ENCODE measurements around the gene SNCB. TPM values are rescaled to one million over a fixed set of nuclear protein-coding genes. Genes with fewer than 3 reads are reported as not detected.

The SNCB gene
- 2.1 and 8.6 TPM in 2 replicates for total RNA-seq (2014; rRNA removed)
- Bru-seq, nascent RNA = percentile 14 among the genes with signal in this experiment
- percentile 7 among the genes with signal in this experiment for BruChase-seq, experiment 1, labeled RNA remaining after a 6-hour chase
- not detected for BruChase-seq, experiment 2, labeled RNA remaining after a 2-hour chase
- long read RNA-seq = 0 reads

DNA sequence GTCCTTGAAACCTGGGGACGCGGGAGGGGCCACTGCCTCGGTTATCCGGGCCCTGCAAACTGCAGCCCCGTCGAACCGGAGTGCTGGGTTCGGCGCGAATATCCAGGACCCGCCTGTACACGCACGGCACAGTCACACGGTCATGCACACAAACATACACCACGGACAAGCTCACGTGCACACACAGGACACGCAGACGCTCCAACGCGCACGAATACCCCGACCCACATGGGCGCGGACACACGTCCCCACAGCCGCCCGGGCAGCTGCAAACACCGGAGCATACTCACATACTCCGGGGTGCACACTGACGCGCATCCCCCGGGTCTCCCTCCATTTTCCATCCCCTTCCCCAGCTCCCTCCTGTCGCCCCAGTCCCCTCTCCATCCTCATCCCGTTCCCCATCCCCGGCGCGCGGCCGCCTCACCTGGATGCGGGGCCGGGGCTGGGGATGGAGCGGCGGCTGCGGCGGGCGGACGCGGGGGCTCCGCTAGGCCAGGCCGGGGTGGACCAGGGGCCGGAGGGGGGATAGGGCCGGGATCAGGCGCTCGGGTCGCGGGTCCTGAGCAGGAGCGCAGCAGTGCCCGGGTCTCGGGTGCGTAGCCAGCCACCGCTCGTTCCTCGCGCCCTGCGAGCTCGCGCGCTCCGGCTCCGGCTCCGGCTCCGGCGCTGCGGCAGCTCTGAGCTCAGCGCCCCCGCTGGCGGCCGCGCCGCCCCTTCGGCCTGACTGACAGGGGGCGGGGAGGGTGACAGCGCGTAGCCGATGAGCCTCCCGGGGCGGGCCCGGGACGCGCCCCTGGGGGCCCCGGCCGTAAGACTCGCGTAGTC, at the start of gene SNCB, which contains the start of gene EIF4E1B:
TSS of gene SNCB (minus strand) at position 682 of the 828 bp plus-strand sequence. CDS start 880 bp downstream, outside the sequence.
TSS of gene EIF4E1B (plus strand) at position 823 of the 828 bp plus-strand sequence. CDS start 12,113 bp downstream, outside the sequence.
- intact Hi-C loops (cut with micrococcal nuclease) = no loop called here
- Histone ChIP-seq H3K9ac (ENCODE audit: low read length) (no peak within 1 kb of the TSS), H3F3A (ENCODE audit: low read length, unreplicated experiment) (no peaks in the 10 kb centered on the region), H4K20me1 (ENCODE audit: low read length) (no peaks in the 10 kb centered on the region), H3K4me3 (ENCODE audit: low read length) (peak within 1 kb of the TSS; percentile 66), H3K9me3 (ENCODE audit: low read length) (no peaks in the 10 kb centered on the region), H3K27ac (ENCODE audit: low read length) (no peak within 1 kb of the TSS), H2AFZ (ENCODE audit: low read length) (peak within 1 kb of the TSS; percentile 69), H3K79me2 (ENCODE audit: low read length) (no peaks in the 10 kb centered on the region), H3K4me1 (ENCODE audit: insufficient read depth, low read length) (peaks cover 42% of the 10 kb centered on the region), H3K4me2 (ENCODE audit: low read length) (peak within 1 kb of the TSS; percentile 82), H3K9me2 (replicated peaks; ENCODE audit: low read length) (no peaks in the 10 kb centered on the region), H3K36me3 (ENCODE audit: low read depth, low read length) (no peaks in the 10 kb centered on the region), H3K27me3 (ENCODE audit: low read length) (peaks cover 18% of the 10 kb centered on the region; the same call in 1 of the 2 replicates)
- DNase-seq (peak; percentile 65), ATAC-seq (peak; percentile 76)
- TF ChIP-seq EZH2phosphoT487 (IDR thresholded peaks at IDR 0.05; ENCODE audit: borderline replicate concordance, low read length) (no peak), EZH2 (IDR thresholded peaks at IDR 0.05; ENCODE audit: low read length, unreplicated experiment) (peak; percentile 45)
- TF ChIP-seq, protein P1, sequence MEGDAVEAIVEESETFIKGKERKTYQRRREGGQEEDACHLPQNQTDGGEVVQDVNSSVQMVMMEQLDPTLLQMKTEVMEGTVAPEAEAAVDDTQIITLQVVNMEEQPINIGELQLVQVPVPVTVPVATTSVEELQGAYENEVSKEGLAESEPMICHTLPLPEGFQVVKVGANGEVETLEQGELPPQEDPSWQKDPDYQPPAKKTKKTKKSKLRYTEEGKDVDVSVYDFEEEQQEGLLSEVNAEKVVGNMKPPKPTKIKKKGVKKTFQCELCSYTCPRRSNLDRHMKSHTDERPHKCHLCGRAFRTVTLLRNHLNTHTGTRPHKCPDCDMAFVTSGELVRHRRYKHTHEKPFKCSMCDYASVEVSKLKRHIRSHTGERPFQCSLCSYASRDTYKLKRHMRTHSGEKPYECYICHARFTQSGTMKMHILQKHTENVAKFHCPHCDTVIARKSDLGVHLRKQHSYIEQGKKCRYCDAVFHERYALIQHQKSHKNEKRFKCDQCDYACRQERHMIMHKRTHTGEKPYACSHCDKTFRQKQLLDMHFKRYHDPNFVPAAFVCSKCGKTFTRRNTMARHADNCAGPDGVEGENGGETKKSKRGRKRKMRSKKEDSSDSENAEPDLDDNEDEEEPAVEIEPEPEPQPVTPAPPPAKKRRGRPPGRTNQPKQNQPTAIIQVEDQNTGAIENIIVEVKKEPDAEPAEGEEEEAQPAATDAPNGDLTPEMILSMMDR (conservative IDR thresholded peaks at IDR 0.05; ENCODE audit: low read depth, low read length) = 0 out of 2 replicates have a peak, but pooled peaks have one; percentile 14
- POLR2A ChIA-PET (ENCODE audit: unreplicated experiment) = interaction anchor here (0.6 kb wide), 1 partner anchor 25 kb away, joined by 8 read pairs; no protein-coding TSS in a partner anchor
- no TSS peak for BruUV-seq (replicated peaks)
- CTCF ChIA-PET = interaction anchor here (1.0 to 1.3 kb wide), 2 partner anchors 15 to 17 kb away, joined by 3 to 5 read pairs; partner anchors contain the start of gene TSPAN17

DNA sequence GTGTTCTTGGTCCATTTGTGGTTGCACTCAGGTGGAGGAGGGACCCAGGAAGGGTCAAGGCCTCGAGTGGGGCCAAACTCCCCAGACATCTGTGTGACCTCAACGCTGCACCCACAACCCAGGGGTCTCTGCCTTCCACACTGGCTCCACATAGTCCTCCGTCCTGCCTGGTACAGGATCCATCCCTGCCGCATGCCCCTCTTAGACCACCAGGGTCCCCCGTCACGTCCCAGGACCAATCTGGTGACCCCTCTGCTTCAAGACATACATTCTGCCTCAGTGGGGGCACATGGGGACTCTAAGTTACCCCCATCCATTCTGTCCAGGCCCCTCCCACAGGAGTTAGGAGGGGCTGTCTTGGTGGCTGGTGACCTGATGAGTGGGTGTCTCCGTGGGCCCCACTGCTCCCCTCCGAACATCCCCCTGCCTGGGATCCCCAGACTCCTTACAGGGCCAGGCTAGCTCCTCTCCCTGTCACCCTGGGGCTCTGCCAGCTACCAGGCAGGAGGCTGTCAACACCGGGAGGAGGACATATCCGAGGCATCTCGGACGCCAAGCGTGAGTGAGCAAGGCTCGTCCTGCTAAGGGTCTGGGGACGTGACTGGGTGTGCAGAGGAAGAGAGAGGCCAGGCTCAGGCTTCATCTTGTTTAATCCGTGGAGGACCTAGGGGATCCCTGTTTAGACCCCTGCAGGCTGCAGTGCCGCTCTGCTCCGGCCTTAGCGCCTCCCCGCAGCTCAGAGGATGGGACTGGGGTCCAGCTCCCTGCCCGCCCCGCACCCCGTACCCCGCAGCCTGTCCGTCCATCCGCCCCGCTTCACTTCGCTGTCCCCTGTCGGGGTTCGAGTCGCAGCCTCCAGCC, 49.3 kb upstream of the SNCB start:
- Histone ChIP-seq H3K36me3 (ENCODE audit: low read depth, low read length) (no peaks in the 10 kb centered on the region), H2AFZ (ENCODE audit: low read length) (no peak overlapping the region), H3K4me2 (ENCODE audit: low read length) (no peak overlapping the region), H3K27me3 (ENCODE audit: low read length) (peaks cover 20% of the 10 kb centered on the region), H3K9me2 (replicated peaks; ENCODE audit: low read length) (no peaks in the 10 kb centered on the region), H3F3A (ENCODE audit: low read length, unreplicated experiment) (no peaks in the 10 kb centered on the region), H3K79me2 (ENCODE audit: low read length) (no peaks in the 10 kb centered on the region), H4K20me1 (ENCODE audit: low read length) (no peaks in the 10 kb centered on the region), H3K4me1 (ENCODE audit: insufficient read depth, low read length) (peaks cover 10% of the 10 kb centered on the region), H3K27ac (ENCODE audit: low read length) (no peak overlapping the region), H3K4me3 (ENCODE audit: low read length) (no peak overlapping the region), H3K9me3 (ENCODE audit: low read length) (no peaks in the 10 kb centered on the region), H3K9ac (ENCODE audit: low read length) (no peak overlapping the region)
- ChIA-PET POLR2A (ENCODE audit: unreplicated experiment) (no interaction called here), CTCF (no interaction called here)
- TF ChIP-seq EZH2 (IDR thresholded peaks at IDR 0.05; ENCODE audit: low read length, unreplicated experiment) = no peak
- TF ChIP-seq, protein P1 (conservative IDR thresholded peaks at IDR 0.05; ENCODE audit: low read depth, low read length) = no peak
- TF ChIP-seq EZH2phosphoT487 (IDR thresholded peaks at IDR 0.05; ENCODE audit: borderline replicate concordance, low read length) = no peak
- ATAC-seq = no peak
- intact Hi-C loops (cut with micrococcal nuclease) = no loop called here
- no peak for DNase-seq
- BruUV-seq (replicated peaks) = no TSS peak

All from PC-3 (cell line).